CD4-positive, alpha-beta memory T cell (primary cell): Measurements from ENCODE around the gene FCER1G. TPM values are rescaled to one million over a fixed set of nuclear protein-coding genes. Genes with fewer than 3 reads are reported as not detected.
A peak's percentile ranks its signal among the peaks of the same experiment; 100 is the strongest.

Source experiments
- CTCF ChIA-PET: fragments of 350-600 bp; sonication (Branson Sonifier 250); formaldehyde crosslinking; loops from one replicate; lab custom pipeline; 2021; ENCODE audit warnings: inconsistent platforms; ENCODE audit not compliant: partially characterized antibody; lab: Charles Lee
- POLR2A ChIA-PET: fragments of 350-600 bp; sonication (Branson Sonifier 250); formaldehyde crosslinking; loops from one replicate; lab custom pipeline; 2021; ENCODE audit not compliant: partially characterized antibody; lab: Charles Lee
- DNase-seq, 5 donors: peaks; one replicate each; pipeline versions ENCODE4 v3.0.0 to v3.0.0-alpha.2; 2020 to 2022; ENCODE audit warnings: mixed read lengths in 1 of 5
- H3K27ac ChIP-seq: one replicate; pipeline ENCODE4 v1.7.0; 2013; ENCODE audit warnings: low read depth, low read length
- H3K27me3 ChIP-seq: 2 replicates; pipeline ENCODE4 v1.7.0; 2013; ENCODE audit warnings: mild to moderate bottlenecking, low read length, moderate library complexity; ENCODE audit not compliant: insufficient read depth
- H3K36me3 ChIP-seq: 2 replicates; pipeline ENCODE4 v1.7.0; 2013; ENCODE audit warnings: mild to moderate bottlenecking, low read length, moderate library complexity; ENCODE audit not compliant: insufficient read depth
- H3K4me1 ChIP-seq: 2 replicates; pipeline ENCODE4 v1.7.0; 2013; ENCODE audit warnings: mild to moderate bottlenecking, low read length, moderate library complexity; ENCODE audit not compliant: insufficient read depth
- H3K4me3 ChIP-seq, 2 donors: one replicate each; pipeline ENCODE4 v1.7.0; 2013; ENCODE audit warnings: low read length in 2 of 2, mild to moderate bottlenecking in 1 of 2
- H3K9me3 ChIP-seq, 2 donors: one replicate each; pipeline ENCODE4 v1.7.0; 2013; ENCODE audit warnings: low read length in 2 of 2, control low read depth in 1 of 2; ENCODE audit not compliant: control insufficient read depth in 1 of 2
- H3K27ac Mint-ChIP-seq, 7 donors: one replicate each; pipeline ENCODE4 v1.8.0; 2020 to 2021; ENCODE audit warnings: mixed read lengths in 7 of 7, mild to moderate bottlenecking in 6 of 7, inconsistent platforms in 3 of 7, moderate library complexity in 3 of 7
- H3K27me3 Mint-ChIP-seq, 2 donors: one replicate each; pipeline ENCODE4 v1.8.0; 2020 to 2021; ENCODE audit warnings: mixed read lengths in 2 of 2
- H3K36me3 Mint-ChIP-seq, 2 donors: one replicate each; pipeline ENCODE4 v1.8.0; 2020 to 2021; ENCODE audit warnings: mixed read lengths in 2 of 2, inconsistent platforms in 1 of 2, mild to moderate bottlenecking in 1 of 2
- H3K4me1 Mint-ChIP-seq, 4 donors: one replicate each; pipeline ENCODE4 v1.8.0; 2020 to 2021; ENCODE audit warnings: mixed read lengths in 4 of 4, mild to moderate bottlenecking in 1 of 4
- H3K4me3 Mint-ChIP-seq, 8 donors: one replicate each; pipeline ENCODE4 v1.8.0; 2020 to 2021; ENCODE audit warnings: mixed read lengths in 8 of 8, mild to moderate bottlenecking in 7 of 8, moderate library complexity in 6 of 8, inconsistent platforms in 3 of 8
- H3K9me3 Mint-ChIP-seq, 8 donors: one replicate each; pipeline ENCODE4 v1.8.0; 2020 to 2021; ENCODE audit warnings: mixed read lengths in 8 of 8, mild to moderate bottlenecking in 5 of 8, inconsistent platforms in 3 of 8, moderate library complexity in 1 of 8
- intact Hi-C: fragments of 100-400 bp; cut with micrococcal nuclease; formaldehyde crosslinking; loops from one replicate; pipeline ENCODE4 v1.15.1; 2023
- polyA plus RNA-seq, 2 donors: library from polyadenylated mRNA; unstranded; fragments of 300-500 nt; fragmentation: Illumina TruSeq; gene quantifications; one replicate each; pipeline ENCODE4 v1.2.3, GENCODE V29; 2021
- total RNA-seq, 2 experiments: library from RNA; stranded (reverse); gene quantifications; one replicate each; pipeline ENCODE4 v1.2.3, GENCODE V29; 2021

FCER1G gene
- total and polyA plus RNA-seq, 4 experiments from 2014 or later = 2.1 to 10.5 (median 6.3) TPM

DNA sequence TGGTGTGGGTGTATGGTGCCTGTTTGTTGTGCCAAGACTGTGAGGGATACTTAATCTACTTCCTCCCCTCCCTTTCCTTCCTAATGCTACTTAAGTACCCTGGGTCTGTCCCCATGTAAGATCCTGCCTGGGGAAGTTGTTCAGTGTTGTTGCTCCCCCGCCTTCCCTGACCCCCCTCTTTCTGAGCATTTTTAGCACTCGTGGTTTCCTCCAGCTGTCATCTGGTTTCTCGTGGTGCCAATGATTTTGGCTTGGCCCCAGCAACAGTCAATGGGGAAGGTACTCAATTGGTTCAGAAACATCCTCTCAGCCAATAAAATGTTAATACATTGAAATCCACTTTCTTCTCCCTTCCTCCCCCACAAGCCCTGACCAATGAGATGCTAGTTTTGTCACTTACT lies 29.8 kb upstream of the FCER1G start:
- ChIA-PET CTCF (interaction anchor here (0.6 to 10.9 kb wide), 6 partner anchors 8 to 198 kb away, joined by 3 to 115 read pairs (median 5); partner anchors contain the start of genes B4GALT3, NDUFS2, PPOX and TOMM40L), POLR2A (interaction anchor here (1.0 to 10.4 kb wide), 9 partner anchors 8 to 121 kb away, joined by 4 to 134 read pairs (median 6); partner anchors contain the start of genes ADAMTS4, B4GALT3, NDUFS2 and PPOX)
- peak overlapping the region; percentile 86 to 96 (median 92) for H3K27ac Mint-ChIP-seq
- peaks cover 94% of the 10 kb centered on the region for H3K4me1 ChIP-seq
- DNase-seq = peak; percentile 86 to 92 (median 88)
- no peaks in the 10 kb centered on the region for H3K27me3 ChIP-seq
- H3K27ac ChIP-seq = peak overlapping the region; percentile 47
- intact Hi-C loops = loop anchor here (1.0 to 5.0 kb wide), 2 partner anchors 19 to 33 kb away; partner anchors contain the start of genes PPOX and UFC1
- H3K4me3 Mint-ChIP-seq = peak overlapping the region; percentile 73 to 89 (median 83)
- H3K9me3 ChIP-seq = no peaks in the 10 kb centered on the region
- no peaks in the 10 kb centered on the region for H3K36me3 Mint-ChIP-seq
- H3K4me3 ChIP-seq = peak overlapping the region; percentile 8 to 25
- H3K36me3 ChIP-seq = no peaks in the 10 kb centered on the region
- H3K27me3 Mint-ChIP-seq = no peaks in the 10 kb centered on the region
- peaks cover 57 to 88% (median 78%) of the 10 kb centered on the region in 4 donors for H3K4me1 Mint-ChIP-seq
- no peaks in the 10 kb centered on the region for H3K9me3 Mint-ChIP-seq

DNA sequence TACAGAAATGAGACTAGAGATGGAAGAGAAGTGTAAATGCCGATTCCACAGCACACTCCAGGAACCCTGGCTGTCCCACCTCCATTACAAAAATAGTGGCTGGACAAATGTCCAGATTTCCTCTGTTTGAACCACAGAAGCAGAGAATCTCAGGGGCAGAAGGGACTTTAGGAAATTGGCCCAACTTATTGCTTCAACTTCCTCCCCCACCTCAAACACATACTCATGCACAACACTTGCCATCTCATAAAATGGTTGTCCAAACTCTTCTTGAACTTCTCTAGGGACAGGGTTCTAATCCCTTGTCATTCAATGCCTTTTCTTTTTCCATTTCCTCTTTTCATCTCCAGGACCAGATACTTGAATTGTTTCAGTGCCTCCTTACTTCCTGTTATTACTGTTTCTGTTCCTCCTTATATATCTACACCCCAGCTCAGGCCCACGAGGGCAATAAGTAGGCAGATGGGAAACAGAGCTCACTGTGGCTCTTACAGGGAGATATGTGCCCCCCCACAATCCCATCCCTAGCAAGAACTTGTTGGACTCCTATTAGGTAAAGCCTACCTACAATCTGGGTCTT lies 29.3 kb upstream of the FCER1G start:
- Mint-ChIP-seq H3K36me3 (no peaks in the 10 kb centered on the region), H3K9me3 (no peaks in the 10 kb centered on the region), H3K4me3 (peak overlapping the region; percentile 73 to 89 (median 83)), H3K27ac (peak overlapping the region; percentile 86 to 96 (median 92)), H3K27me3 (no peaks in the 10 kb centered on the region), H3K4me1 (peaks cover 53 to 82% (median 73%) of the 10 kb centered on the region in 4 donors)
- POLR2A ChIA-PET = interaction anchor here (1.0 to 10.4 kb wide), 10 partner anchors 8 to 120 kb away, joined by 3 to 134 read pairs (median 6); partner anchors contain the start of genes ADAMTS4, B4GALT3, NDUFS2 and PPOX
- peaks cover 92% of the 10 kb centered on the region for H3K4me1 ChIP-seq
- H3K27me3 ChIP-seq = no peaks in the 10 kb centered on the region
- H3K36me3 ChIP-seq = no peaks in the 10 kb centered on the region
- H3K9me3 ChIP-seq = no peaks in the 10 kb centered on the region
- CTCF ChIA-PET = interaction anchor here (0.6 to 10.9 kb wide), 6 partner anchors 7 to 197 kb away, joined by 3 to 115 read pairs (median 8); partner anchors contain the start of genes B4GALT3, NDUFS2, PPOX and TOMM40L
- peak overlapping the region; percentile 47 for H3K27ac ChIP-seq
- no peak for DNase-seq
- H3K4me3 ChIP-seq = peak overlapping the region; percentile 8 to 25
- intact Hi-C loops = loop anchor here (1.0 to 5.0 kb wide), 2 partner anchors 20 to 34 kb away; partner anchors contain the start of genes PPOX and UFC1

DNA sequence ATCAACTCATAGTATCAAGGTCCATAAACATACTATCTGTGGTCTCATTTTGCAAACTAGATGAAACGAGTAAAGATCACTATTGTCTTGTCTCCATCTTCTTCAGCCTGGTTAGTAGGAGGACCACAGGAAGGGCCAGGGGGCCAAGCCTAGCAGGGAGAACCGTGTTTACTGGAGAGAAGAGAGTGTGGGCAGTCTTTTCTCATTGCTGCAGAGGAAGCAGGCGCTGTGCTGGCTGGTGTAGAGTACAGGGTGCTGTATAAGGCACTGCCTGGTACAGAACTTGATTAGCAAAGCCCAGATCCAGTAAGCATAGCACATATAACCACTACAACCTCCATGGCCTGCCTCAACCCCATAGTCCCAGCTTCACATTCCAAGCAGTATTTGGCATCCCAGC lies 27.8 kb upstream of the FCER1G start:
- H3K4me3 Mint-ChIP-seq = peak overlapping the region in 6 of 8 donors; percentile 22 to 70 (median 43)

DNA sequence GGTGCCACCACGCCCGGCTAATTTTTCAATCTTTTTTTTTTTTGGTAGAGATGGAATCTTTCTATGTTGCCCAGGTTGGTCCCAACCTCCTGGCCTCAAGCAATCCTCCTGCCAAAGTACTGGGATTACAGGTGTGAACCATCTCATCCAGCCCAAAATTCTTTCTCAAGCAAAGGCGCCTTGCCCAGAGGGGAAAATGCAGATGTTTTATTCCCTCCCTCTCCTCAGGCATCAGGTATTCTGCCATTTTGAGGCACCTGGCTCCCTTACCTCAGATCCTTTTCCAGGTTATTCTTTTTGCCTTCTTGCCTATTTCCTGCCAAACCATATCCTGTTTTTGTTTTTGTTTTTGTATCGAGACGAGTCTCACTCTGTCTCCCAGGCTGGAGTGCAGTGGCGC lies 26.7 kb upstream of the FCER1G start:
- peaks cover 0 to 2% of the 10 kb centered on the region in 2 donors for H3K36me3 Mint-ChIP-seq
- no peaks in the 10 kb centered on the region for H3K9me3 Mint-ChIP-seq
- H3K4me1 ChIP-seq = peaks cover 89% of the 10 kb centered on the region
- no peaks in the 10 kb centered on the region for H3K27me3 ChIP-seq
- intact Hi-C loops = loop anchor here (5.0 kb wide), 1 partner anchor 36 kb away; the partner anchor contains the start of gene UFC1
- CTCF ChIA-PET = interaction anchor here (1.2 to 10.9 kb wide), 2 partner anchors 22 to 37 kb away, joined by 4 to 115 read pairs; partner anchors contain the start of genes PPOX and TOMM40L
- H3K4me3 Mint-ChIP-seq = peak overlapping the region in 5 of 8 donors; percentile 41 to 66 (median 60)
- no peak for DNase-seq
- no peak overlapping the region for H3K27ac ChIP-seq
- peaks cover 47 to 77% (median 65%) of the 10 kb centered on the region in 4 donors for H3K4me1 Mint-ChIP-seq
- H3K9me3 ChIP-seq = no peaks in the 10 kb centered on the region
- no peaks in the 10 kb centered on the region for H3K36me3 ChIP-seq
- peak overlapping the region in 6 of 7 donors; percentile 36 to 89 (median 84) for H3K27ac Mint-ChIP-seq
- H3K27me3 Mint-ChIP-seq = no peaks in the 10 kb centered on the region
- H3K4me3 ChIP-seq = no peak overlapping the region
- POLR2A ChIA-PET = interaction anchor here (1.8 to 10.4 kb wide), 3 partner anchors 12 to 23 kb away, joined by 6 to 134 read pairs (median 14); partner anchors contain the start of genes ADAMTS4, NDUFS2 and PPOX

More for the DNA sequence above, 27.8 kb upstream of the FCER1G start:
- DNase-seq = no peak
- intact Hi-C loops = loop anchor here (5.0 kb wide), 1 partner anchor 35 kb away; the partner anchor contains the start of gene UFC1
- Histone ChIP-seq H3K36me3 (no peaks in the 10 kb centered on the region), H3K27ac (peak overlapping the region; percentile 47), H3K27me3 (no peaks in the 10 kb centered on the region), H3K4me1 (peaks cover 91% of the 10 kb centered on the region), H3K9me3 (no peaks in the 10 kb centered on the region), H3K4me3 (no peak overlapping the region)
- no peaks in the 10 kb centered on the region for H3K9me3 Mint-ChIP-seq
- peak overlapping the region; percentile 83 to 96 (median 90) for H3K27ac Mint-ChIP-seq
- no peaks in the 10 kb centered on the region for H3K27me3 Mint-ChIP-seq
- ChIA-PET POLR2A (interaction anchor here (1.8 to 10.4 kb wide), 4 partner anchors 10 to 22 kb away, joined by 6 to 134 read pairs (median 18); partner anchors contain the start of genes ADAMTS4, B4GALT3, NDUFS2 and PPOX), CTCF (interaction anchor here (1.2 to 10.9 kb wide), 4 partner anchors 15 to 38 kb away, joined by 4 to 115 read pairs (median 9); partner anchors contain the start of genes NDUFS2, PPOX and TOMM40L)
- H3K36me3 Mint-ChIP-seq = no peaks in the 10 kb centered on the region
- peaks cover 48 to 78% (median 65%) of the 10 kb centered on the region in 4 donors for H3K4me1 Mint-ChIP-seq

DNA sequence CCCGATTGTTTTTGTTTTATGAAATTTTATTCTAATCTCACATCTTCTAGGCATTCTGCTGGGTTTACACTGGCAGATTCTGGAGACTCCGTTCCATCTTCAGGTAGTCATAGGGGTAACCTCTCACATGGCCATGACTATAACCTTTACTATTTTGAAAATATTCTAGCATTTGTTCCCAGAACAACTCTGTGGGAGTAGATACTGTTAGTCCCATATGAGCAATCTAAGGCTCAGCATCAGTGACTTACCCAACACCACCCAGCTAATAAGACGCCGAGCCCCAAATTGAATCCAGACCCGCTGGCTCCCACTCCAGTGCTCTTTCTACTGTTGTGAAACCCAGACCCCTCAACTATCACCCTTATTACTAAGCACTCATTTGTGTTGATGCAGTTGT lies 26.1 kb upstream of the FCER1G start:
- H3K4me3 Mint-ChIP-seq = peak overlapping the region in 2 of 8 donors; percentile 26 to 30
- H3K36me3 Mint-ChIP-seq = peaks cover 0 to 2% of the 10 kb centered on the region in 2 donors
- ChIA-PET POLR2A (interaction anchor here (1.8 to 10.4 kb wide), 4 partner anchors 7 to 23 kb away, joined by 6 to 134 read pairs (median 55); partner anchors contain the start of genes ADAMTS4, NDUFS2 and PPOX), CTCF (interaction anchor here (10.9 kb wide), 1 partner anchor 23 kb away, joined by 115 read pairs; the partner anchor contains the start of gene PPOX)
- no peak for DNase-seq
- intact Hi-C loops = loop anchor here (5.0 kb wide), 1 partner anchor 37 kb away; the partner anchor contains the start of gene UFC1
- Histone ChIP-seq H3K27me3 (no peaks in the 10 kb centered on the region), H3K4me1 (peaks cover 83% of the 10 kb centered on the region), H3K4me3 (no peak overlapping the region), H3K9me3 (no peaks in the 10 kb centered on the region), H3K27ac (no peak overlapping the region), H3K36me3 (no peaks in the 10 kb centered on the region)
- H3K27me3 Mint-ChIP-seq = no peaks in the 10 kb centered on the region
- H3K27ac Mint-ChIP-seq = peak overlapping the region in 5 of 7 donors; percentile 35 to 84 (median 72)
- H3K4me1 Mint-ChIP-seq = peaks cover 41 to 71% (median 60%) of the 10 kb centered on the region in 4 donors
- H3K9me3 Mint-ChIP-seq = no peaks in the 10 kb centered on the region

DNA sequence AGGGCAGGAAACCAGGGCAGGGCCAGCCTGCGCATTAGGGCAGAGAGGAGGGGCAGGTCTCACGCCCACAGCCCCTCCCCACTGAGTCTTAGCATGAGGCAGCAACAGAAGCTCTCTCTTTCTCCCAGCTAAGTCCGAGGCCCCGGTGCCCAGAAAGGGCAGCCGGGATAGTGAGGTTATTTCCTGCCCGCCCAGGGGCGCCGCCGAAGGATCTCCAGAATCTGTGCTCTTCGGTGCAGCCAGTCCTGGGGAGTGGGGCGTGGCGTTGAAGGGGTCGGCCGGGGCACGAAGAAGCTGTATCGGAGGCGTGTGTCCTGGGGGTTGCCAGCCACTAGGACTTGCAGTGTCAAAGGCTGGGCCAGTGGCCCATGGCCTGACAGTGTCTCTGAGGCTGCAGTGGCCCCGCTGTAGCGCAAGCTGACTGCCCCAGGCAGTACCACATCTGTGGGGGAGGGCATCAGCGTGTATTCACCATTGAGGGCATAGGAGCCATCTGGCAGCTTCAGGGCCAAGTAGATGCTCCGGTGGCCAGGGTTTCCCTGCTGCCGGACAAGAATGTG lies 24.1 kb upstream of the FCER1G start:
- Mint-ChIP-seq H3K27me3 (no peaks in the 10 kb centered on the region), H3K36me3 (peaks cover 0 to 2% of the 10 kb centered on the region in 2 donors), H3K4me1 (peaks cover 33 to 60% (median 48%) of the 10 kb centered on the region in 4 donors), H3K9me3 (no peaks in the 10 kb centered on the region), H3K4me3 (peak overlapping the region in 1 of 8 donors; percentile 17), H3K27ac (peak overlapping the region in 4 of 7 donors; percentile 32 to 85 (median 48))
- no peaks in the 10 kb centered on the region for H3K27me3 ChIP-seq
- H3K4me1 ChIP-seq = peaks cover 64% of the 10 kb centered on the region
- no peak overlapping the region for H3K4me3 ChIP-seq
- H3K9me3 ChIP-seq = no peaks in the 10 kb centered on the region
- ChIA-PET CTCF (interaction anchor here (1.2 to 10.9 kb wide), 19 partner anchors 10 to 194 kb away, joined by 3 to 131 read pairs (median 12); partner anchors contain the start of genes APOA2, B4GALT3, NDUFS2 and PPOX), POLR2A (interaction anchor here (0.6 to 10.4 kb wide), 9 partner anchors 9 to 198 kb away, joined by 3 to 134 read pairs (median 16); partner anchors contain the start of genes ADAMTS4, B4GALT3, NDUFS2 and PPOX)
- no peaks in the 10 kb centered on the region for H3K36me3 ChIP-seq
- H3K27ac ChIP-seq = no peak overlapping the region
- intact Hi-C loops = no loop called here
- DNase-seq = no peak
